Ishikawa (cell line): Measurements from ENCODE around the gene MIF4GD.

Experiments
- CEBPB ChIP-seq: IDR thresholded peaks from 2 replicates; pipeline ENCODE4 v1.6.1; 2012
- CREB1 ChIP-seq: IDR thresholded peaks from 2 replicates; pipeline ENCODE4 v1.6.1; 2012; ENCODE audit warnings: low read depth
- EGR1 ChIP-seq: IDR thresholded peaks from 2 replicates; pipeline ENCODE4 v1.6.1; 2012
- EP300 ChIP-seq: IDR thresholded peaks from 2 replicates; pipeline ENCODE4 v1.6.1; 2012; ENCODE audit warnings: borderline replicate concordance
- FOXM1 ChIP-seq: IDR thresholded peaks from 2 replicates; pipeline ENCODE4 v1.6.1; 2012; ENCODE audit warnings: low read depth, borderline replicate concordance
- NFIC ChIP-seq: IDR thresholded peaks from 2 replicates; pipeline ENCODE4 v1.6.1; 2012
- RAD21 ChIP-seq: IDR thresholded peaks from 2 replicates; pipeline ENCODE4 v1.6.1; 2012; ENCODE audit warnings: low read depth
- TAF1 ChIP-seq: IDR thresholded peaks from 2 replicates; pipeline ENCODE4 v1.6.1; 2012; ENCODE audit warnings: low read depth, mild to moderate bottlenecking
- TCF12 ChIP-seq: IDR thresholded peaks from 2 replicates; pipeline ENCODE4 v1.6.1; 2012; ENCODE audit warnings: low read depth
- TEAD4 ChIP-seq: IDR thresholded peaks from 2 replicates; pipeline ENCODE4 v1.6.1; 2012
- YY1 ChIP-seq: IDR thresholded peaks from 2 replicates; pipeline ENCODE4 v1.6.1; 2012; ENCODE audit warnings: low read depth
- ZBTB7A ChIP-seq: IDR thresholded peaks from 2 replicates; pipeline ENCODE4 v1.6.1; 2012; ENCODE audit warnings: low read depth
- TF ChIP-seq, protein P1 (sequence below): IDR thresholded peaks from 2 replicates; pipeline ENCODE4 v1.6.1; 2012; ENCODE audit warnings: low read depth, mild to moderate bottlenecking
- TF ChIP-seq, protein P2 (sequence below): IDR thresholded peaks from 2 replicates; pipeline ENCODE4 v1.6.1; 2012
- TF ChIP-seq, protein P3 (sequence below): IDR thresholded peaks from 2 replicates; pipeline ENCODE4 v1.6.1; 2012

MIF4GD gene

DNA sequence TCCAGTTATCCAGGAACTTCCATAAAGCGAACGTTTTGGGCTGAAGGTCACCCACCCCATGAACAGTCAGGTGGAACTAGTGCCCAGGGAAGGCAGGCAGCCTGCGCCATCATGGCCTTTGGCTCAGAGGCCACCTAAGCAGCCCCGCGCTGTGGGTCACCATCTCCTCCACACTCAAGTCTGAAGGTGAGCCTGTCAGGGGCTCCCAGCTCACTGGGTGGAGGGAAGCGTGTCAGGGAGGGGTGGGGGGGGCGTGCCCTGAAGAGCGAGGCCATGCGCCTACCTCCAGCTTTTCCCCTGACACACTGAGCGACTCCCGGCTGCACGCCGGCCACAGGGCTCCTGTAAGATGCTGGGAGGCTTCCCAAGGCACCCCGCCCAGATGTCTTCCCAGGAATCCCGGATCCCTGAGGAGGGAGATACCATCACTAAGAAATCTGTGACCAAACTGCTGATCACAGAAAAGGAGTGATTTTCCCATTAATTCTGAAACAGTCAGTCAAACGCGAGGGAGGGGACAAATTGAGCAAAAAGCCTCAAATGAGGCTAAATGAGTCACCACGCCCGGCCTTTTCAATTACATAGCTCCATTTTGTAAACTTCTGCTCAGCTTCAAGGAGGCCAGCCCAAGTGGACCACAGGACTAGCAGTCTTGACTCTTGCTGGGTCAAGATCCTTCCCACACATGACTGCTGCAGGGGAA, 44.7 kb upstream of the MIF4GD start:
- TF ChIP-seq FOXM1 (no peak), TCF12 (no peak), RAD21 (no peak), TEAD4 (no peak), TAF1 (no peak), YY1 (no peak), CREB1 (no peak), EGR1 (no peak), NFIC (no peak), CEBPB (no peak), ZBTB7A (no peak), EP300 (no peak)
- TF ChIP-seq, protein P1, sequence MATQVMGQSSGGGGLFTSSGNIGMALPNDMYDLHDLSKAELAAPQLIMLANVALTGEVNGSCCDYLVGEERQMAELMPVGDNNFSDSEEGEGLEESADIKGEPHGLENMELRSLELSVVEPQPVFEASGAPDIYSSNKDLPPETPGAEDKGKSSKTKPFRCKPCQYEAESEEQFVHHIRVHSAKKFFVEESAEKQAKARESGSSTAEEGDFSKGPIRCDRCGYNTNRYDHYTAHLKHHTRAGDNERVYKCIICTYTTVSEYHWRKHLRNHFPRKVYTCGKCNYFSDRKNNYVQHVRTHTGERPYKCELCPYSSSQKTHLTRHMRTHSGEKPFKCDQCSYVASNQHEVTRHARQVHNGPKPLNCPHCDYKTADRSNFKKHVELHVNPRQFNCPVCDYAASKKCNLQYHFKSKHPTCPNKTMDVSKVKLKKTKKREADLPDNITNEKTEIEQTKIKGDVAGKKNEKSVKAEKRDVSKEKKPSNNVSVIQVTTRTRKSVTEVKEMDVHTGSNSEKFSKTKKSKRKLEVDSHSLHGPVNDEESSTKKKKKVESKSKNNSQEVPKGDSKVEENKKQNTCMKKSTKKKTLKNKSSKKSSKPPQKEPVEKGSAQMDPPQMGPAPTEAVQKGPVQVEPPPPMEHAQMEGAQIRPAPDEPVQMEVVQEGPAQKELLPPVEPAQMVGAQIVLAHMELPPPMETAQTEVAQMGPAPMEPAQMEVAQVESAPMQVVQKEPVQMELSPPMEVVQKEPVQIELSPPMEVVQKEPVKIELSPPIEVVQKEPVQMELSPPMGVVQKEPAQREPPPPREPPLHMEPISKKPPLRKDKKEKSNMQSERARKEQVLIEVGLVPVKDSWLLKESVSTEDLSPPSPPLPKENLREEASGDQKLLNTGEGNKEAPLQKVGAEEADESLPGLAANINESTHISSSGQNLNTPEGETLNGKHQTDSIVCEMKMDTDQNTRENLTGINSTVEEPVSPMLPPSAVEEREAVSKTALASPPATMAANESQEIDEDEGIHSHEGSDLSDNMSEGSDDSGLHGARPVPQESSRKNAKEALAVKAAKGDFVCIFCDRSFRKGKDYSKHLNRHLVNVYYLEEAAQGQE: no peak
- TF ChIP-seq, protein P2, sequence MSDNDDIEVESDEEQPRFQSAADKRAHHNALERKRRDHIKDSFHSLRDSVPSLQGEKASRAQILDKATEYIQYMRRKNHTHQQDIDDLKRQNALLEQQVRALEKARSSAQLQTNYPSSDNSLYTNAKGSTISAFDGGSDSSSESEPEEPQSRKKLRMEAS: no peak
- TF ChIP-seq, protein P3, sequence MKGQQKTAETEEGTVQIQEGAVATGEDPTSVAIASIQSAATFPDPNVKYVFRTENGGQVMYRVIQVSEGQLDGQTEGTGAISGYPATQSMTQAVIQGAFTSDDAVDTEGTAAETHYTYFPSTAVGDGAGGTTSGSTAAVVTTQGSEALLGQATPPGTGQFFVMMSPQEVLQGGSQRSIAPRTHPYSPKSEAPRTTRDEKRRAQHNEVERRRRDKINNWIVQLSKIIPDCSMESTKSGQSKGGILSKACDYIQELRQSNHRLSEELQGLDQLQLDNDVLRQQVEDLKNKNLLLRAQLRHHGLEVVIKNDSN: no peak

DNA sequence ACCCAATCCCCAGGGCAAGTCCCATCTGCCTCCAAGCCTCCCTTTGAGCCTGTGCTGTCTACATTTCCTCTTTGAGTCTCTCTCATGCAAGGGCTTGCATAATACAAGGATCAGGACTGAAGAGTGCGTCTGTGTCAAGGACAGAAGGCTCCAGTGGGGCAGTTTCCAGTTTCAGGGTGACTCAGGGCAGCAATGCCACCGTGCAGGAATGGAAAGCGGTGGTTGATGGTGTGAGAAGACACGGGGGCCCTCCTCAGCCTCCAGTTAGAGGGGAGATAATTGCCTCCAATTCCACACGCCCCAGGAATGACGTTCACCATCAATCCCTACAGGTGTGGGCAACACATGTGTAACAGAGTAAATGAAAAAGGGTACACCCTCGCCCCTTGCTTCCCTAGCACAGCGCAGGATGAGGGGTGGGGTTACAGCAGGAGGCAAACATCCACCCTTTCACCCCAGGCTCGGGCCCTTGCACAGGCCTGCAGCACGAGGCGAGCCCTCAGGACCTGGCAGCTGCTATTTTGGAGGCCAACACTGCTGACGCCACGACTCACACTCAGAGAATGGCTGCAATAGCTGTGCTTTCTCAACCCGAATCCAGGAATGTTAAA, 43.0 kb upstream of the MIF4GD start:
- TF ChIP-seq YY1 (no peak), CREB1 (no peak), CEBPB (no peak), TAF1 (no peak), NFIC (no peak), ZBTB7A (no peak), TCF12 (no peak), RAD21 (no peak), TEAD4 (no peak)
- TF ChIP-seq, protein P2: no peak
- TF ChIP-seq, protein P1: no peak
- TF ChIP-seq, protein P3: no peak

DNA sequence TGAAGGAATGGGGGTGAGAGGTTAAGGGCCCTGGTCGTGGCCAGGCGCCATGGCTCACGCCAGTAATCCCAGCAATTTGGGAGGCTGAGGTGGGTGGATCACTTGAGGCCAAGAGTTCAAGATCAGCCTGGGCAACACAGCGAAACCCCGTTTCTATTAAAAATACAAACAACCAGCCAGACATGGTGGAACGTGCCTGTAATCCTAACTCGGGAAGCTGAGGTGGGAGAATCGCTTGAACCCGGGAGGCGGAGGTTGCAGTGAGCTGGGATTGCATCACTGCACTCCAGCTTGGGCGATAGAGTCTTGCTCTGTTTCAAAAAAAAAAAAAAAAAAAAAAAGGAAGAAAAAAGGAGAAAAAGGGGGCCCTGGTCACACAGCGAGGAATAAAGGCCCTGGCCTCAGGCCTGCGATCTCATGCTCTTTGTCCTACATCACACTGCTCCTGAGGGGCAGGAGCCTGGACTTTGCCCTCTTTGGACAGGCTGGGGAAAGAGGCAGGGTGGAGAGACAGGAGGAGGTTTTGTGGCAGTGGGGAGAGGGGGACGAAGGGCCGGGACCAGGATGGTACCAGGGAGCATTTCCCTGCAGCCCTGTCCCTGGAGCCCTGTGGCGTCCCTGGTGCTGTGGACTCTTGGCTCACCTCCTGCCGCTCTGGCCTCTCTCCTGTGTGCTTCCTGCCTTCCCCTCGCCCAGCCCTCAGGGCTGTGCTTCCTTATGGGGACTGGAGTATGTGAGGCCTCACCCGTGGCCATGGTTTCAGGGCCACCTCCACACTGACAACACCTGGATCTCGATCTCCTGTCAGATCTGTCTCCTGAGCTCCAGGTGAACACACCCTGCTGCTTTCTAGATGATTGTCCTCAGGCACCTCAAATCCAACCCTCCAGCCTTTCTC, 38.0 kb upstream of the MIF4GD start:
- TF ChIP-seq EGR1 (no peak), YY1 (no peak), CEBPB (no peak), RAD21 (no peak), CREB1 (no peak), FOXM1 (no peak), NFIC (no peak), EP300 (no peak), TCF12 (no peak), TEAD4 (no peak)
- TF ChIP-seq, protein P3: no peak
- TF ChIP-seq, protein P1: no peak
